Measurements from ENCODE around the gene MPHOSPH6.
"Not testable (repeated sequence)": the region's sequence is repeated elsewhere in the genome, so short reads cannot be mapped to it uniquely, and the experiment has no call there.

Gene MPHOSPH6

GRCh38 chr16:82169861-82170845 lies at the start of gene MPHOSPH6:
Gene MPHOSPH6 (minus strand): TSS chr16:82170224. CDS start chr16:82170175, 49 bp downstream.
- Histone ChIP-seq H3K4me2 (ENCODE audit: low read length) (peak within 1 kb of the TSS; percentile 89), H4K20me1 (ENCODE audit: control insufficient read depth, insufficient read depth, low read depth, low read length) (peaks cover 3% of the 10 kb centered on the region; the same call in 1 of the 2 replicates), H3K27ac (ENCODE audit: low read depth, low read length) (peak within 1 kb of the TSS; percentile 43), H3K36me3 (ENCODE audit: control insufficient read depth, low read length) (peaks cover 37% of the 10 kb centered on the region), H3K9me2 (replicated peaks; ENCODE audit: control insufficient read depth, low read length) (no peaks in the 10 kb centered on the region), H3F3A (ENCODE audit: control insufficient read depth, insufficient read depth) (no peaks in the 10 kb centered on the region), H3K4me1 (ENCODE audit: control insufficient read depth, low read length) (peaks cover 20% of the 10 kb centered on the region), H3K4me3 (ENCODE audit: low read length) (peak within 1 kb of the TSS; percentile 91), H3K9me3 (ENCODE audit: control insufficient read depth, insufficient read depth, low read length) (no peaks in the 10 kb centered on the region), H3K27me3 (ENCODE audit: control insufficient read depth, low read length) (peaks cover 27% of the 10 kb centered on the region), H3K79me2 (ENCODE audit: control insufficient read depth, low read length) (peaks cover 48% of the 10 kb centered on the region)
- no peak for TF ChIP-seq EZH2phosphoT487 (IDR thresholded peaks at IDR 0.05; ENCODE audit: borderline replicate concordance, low read length)
- TF ChIP-seq, protein P1, sequence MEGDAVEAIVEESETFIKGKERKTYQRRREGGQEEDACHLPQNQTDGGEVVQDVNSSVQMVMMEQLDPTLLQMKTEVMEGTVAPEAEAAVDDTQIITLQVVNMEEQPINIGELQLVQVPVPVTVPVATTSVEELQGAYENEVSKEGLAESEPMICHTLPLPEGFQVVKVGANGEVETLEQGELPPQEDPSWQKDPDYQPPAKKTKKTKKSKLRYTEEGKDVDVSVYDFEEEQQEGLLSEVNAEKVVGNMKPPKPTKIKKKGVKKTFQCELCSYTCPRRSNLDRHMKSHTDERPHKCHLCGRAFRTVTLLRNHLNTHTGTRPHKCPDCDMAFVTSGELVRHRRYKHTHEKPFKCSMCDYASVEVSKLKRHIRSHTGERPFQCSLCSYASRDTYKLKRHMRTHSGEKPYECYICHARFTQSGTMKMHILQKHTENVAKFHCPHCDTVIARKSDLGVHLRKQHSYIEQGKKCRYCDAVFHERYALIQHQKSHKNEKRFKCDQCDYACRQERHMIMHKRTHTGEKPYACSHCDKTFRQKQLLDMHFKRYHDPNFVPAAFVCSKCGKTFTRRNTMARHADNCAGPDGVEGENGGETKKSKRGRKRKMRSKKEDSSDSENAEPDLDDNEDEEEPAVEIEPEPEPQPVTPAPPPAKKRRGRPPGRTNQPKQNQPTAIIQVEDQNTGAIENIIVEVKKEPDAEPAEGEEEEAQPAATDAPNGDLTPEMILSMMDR (IDR thresholded peaks at IDR 0.05; ENCODE audit: low read depth, low read length, poor library complexity, severe bottlenecking): no peak

- no peak overlapping the region for H3K4me2 ChIP-seq (ENCODE audit: low read length)
Observed at GRCh38 chr16:82219298-82219697, 49.3 kb upstream of the MPHOSPH6 start.

GRCh38 chr16:82209314-82209713 lies 39.3 kb upstream of the MPHOSPH6 start:
- H3K27me3 ChIP-seq (ENCODE audit: control insufficient read depth, low read length); H3K9me3 ChIP-seq (ENCODE audit: control insufficient read depth, insufficient read depth, low read length); H3K79me2 ChIP-seq (ENCODE audit: control insufficient read depth, low read length); H3K4me3 ChIP-seq (ENCODE audit: low read length); H4K20me1 ChIP-seq (ENCODE audit: control insufficient read depth, insufficient read depth, low read depth, low read length); H3F3A ChIP-seq (ENCODE audit: control insufficient read depth, insufficient read depth); H3K27ac ChIP-seq (ENCODE audit: low read depth, low read length); H3K4me2 ChIP-seq (ENCODE audit: low read length); H3K4me1 ChIP-seq (ENCODE audit: control insufficient read depth, low read length); H3K9me2 ChIP-seq (replicated peaks; ENCODE audit: control insufficient read depth, low read length); H3K36me3 ChIP-seq (ENCODE audit: control insufficient read depth, low read length): not testable (repeated sequence)

More at GRCh38 chr16:82219298-82219697, 49.3 kb upstream of the MPHOSPH6 start:
- H3K4me1 ChIP-seq (ENCODE audit: control insufficient read depth, low read length): no peaks in the 10 kb centered on the region
- H3K4me3 ChIP-seq (ENCODE audit: low read length): no peak overlapping the region
- H3K36me3 ChIP-seq (ENCODE audit: control insufficient read depth, low read length): no peaks in the 10 kb centered on the region
- H3K9me2 ChIP-seq (replicated peaks; ENCODE audit: control insufficient read depth, low read length): no peaks in the 10 kb centered on the region
- no peaks in the 10 kb centered on the region for H3F3A ChIP-seq (ENCODE audit: control insufficient read depth, insufficient read depth)
- no peaks in the 10 kb centered on the region for H4K20me1 ChIP-seq (ENCODE audit: control insufficient read depth, insufficient read depth, low read depth, low read length)
- no peaks in the 10 kb centered on the region for H3K9me3 ChIP-seq (ENCODE audit: control insufficient read depth, insufficient read depth, low read length)
- H3K27me3 ChIP-seq (ENCODE audit: control insufficient read depth, low read length): no peaks in the 10 kb centered on the region
- no peak for TF ChIP-seq EZH2phosphoT487 (IDR thresholded peaks at IDR 0.05; ENCODE audit: borderline replicate concordance, low read length)
- TF ChIP-seq, protein P1 (IDR thresholded peaks at IDR 0.05; ENCODE audit: low read depth, low read length, poor library complexity, severe bottlenecking): no peak
- H3K27ac ChIP-seq (ENCODE audit: low read depth, low read length): no peak overlapping the region
- H3K79me2 ChIP-seq (ENCODE audit: control insufficient read depth, low read length): no peaks in the 10 kb centered on the region

DNA sequence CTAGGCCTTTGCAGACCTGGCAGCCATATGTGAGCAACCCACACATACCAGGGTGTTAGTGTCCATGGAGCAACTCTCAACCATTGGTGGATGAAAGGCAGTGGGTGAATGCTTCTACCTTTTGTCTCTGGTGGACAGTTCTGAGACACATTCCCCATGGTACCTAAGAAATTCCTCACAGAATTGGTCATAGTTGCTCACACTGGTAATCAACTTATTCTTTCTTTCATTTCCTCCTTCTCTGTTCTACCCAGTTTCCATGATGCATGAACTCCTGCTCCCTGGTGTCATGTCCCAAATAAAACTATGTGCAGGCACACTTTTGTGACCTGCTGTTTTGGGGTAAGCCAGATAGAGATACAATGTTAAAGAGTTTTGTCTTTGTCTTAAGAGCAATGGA lies 33.2 kb upstream of the MPHOSPH6 start:
- TF ChIP-seq EZH2phosphoT487 (IDR thresholded peaks at IDR 0.05; ENCODE audit: borderline replicate concordance, low read length): no peak
- TF ChIP-seq, protein P1 (IDR thresholded peaks at IDR 0.05; ENCODE audit: low read depth, low read length, poor library complexity, severe bottlenecking): no peak
- Histone ChIP-seq H3K79me2 (ENCODE audit: control insufficient read depth, low read length) (no peaks in the 10 kb centered on the region), H3K4me2 (ENCODE audit: low read length) (no peak overlapping the region), H4K20me1 (ENCODE audit: control insufficient read depth, insufficient read depth, low read depth, low read length) (no peaks in the 10 kb centered on the region), H3K4me1 (ENCODE audit: control insufficient read depth, low read length) (no peaks in the 10 kb centered on the region), H3K9me2 (replicated peaks; ENCODE audit: control insufficient read depth, low read length) (no peaks in the 10 kb centered on the region), H3K27ac (ENCODE audit: low read depth, low read length) (no peak overlapping the region), H3K36me3 (ENCODE audit: control insufficient read depth, low read length) (no peaks in the 10 kb centered on the region), H3K27me3 (ENCODE audit: control insufficient read depth, low read length) (no peaks in the 10 kb centered on the region), H3F3A (ENCODE audit: control insufficient read depth, insufficient read depth) (no peaks in the 10 kb centered on the region), H3K4me3 (ENCODE audit: low read length) (no peak overlapping the region), H3K9me3 (ENCODE audit: control insufficient read depth, insufficient read depth, low read length) (no peaks in the 10 kb centered on the region)
